ENCODE results near the gene ATP5PO. TPM values are rescaled to one million over a fixed set of nuclear protein-coding genes. Genes with fewer than 3 reads are reported as not detected.

The ATP5PO gene
- polyA plus RNA-seq, 1 donor (not counting 4 experiments of a cell fraction or from before 2014, with no cell fraction given): 359 TPM

GRCh38 chr21:33939226-33939625, 23.6 kb upstream of the ATP5PO start:
- no peak overlapping the region for H3K4me3 ChIP-seq (ENCODE audit: control insufficient read depth in 2 of 3, extremely low read depth in 1 of 3, insufficient read depth in 2 of 3, low read depth in 1 of 3, low read length in 3 of 3)
- no peaks in the 10 kb centered on the region for H3K27me3 ChIP-seq (ENCODE audit: control insufficient read depth, extremely low read depth, insufficient read depth, low read length)
- H3K36me3 ChIP-seq (ENCODE audit: control insufficient read depth in 2 of 2, extremely low read depth in 1 of 2, insufficient read depth in 2 of 2, low read length in 2 of 2): no peaks in the 10 kb centered on the region
- FAIRE-seq (no peak), DNase-seq (ENCODE audit: low read depth, low spot score) (no peak)
- no peak overlapping the region for H3K4me2 ChIP-seq (ENCODE audit: control insufficient read depth, extremely low read depth, insufficient read depth, low read depth, low read length)
- H3K9ac ChIP-seq (ENCODE audit: control insufficient read depth, extremely low read depth, insufficient read depth, low read length): no peak overlapping the region
- no peaks in the 10 kb centered on the region for H4K20me1 ChIP-seq (ENCODE audit: control insufficient read depth, extremely low read depth, insufficient read depth, low read length)
- H3K9me3 ChIP-seq (ENCODE audit: control insufficient read depth, low read depth, low read length): no peaks in the 10 kb centered on the region
- TF ChIP-seq CTCF (optimal IDR thresholded peaks at IDR 0.05 in 1 of 3, IDR thresholded peaks at IDR 0.05 in 1 of 3, conservative IDR thresholded peaks at IDR 0.05 in 1 of 3; ENCODE audit: extremely low read depth in 1 of 3, insufficient read depth in 2 of 3, low read length in 3 of 3) (no peak), EZH2 (IDR thresholded peaks at IDR 0.05; ENCODE audit: low read length) (no peak)
- H3K9me1 ChIP-seq (ENCODE audit: control insufficient read depth, extremely low read depth, insufficient read depth, low read length): no peaks in the 10 kb centered on the region
- no peak overlapping the region for H3K27ac ChIP-seq (ENCODE audit: control insufficient read depth, insufficient read depth, low read length)
- no peaks in the 10 kb centered on the region for H3K79me2 ChIP-seq (ENCODE audit: control insufficient read depth, insufficient read depth, low read length)
- dilution Hi-C loops (cut with MboI; ENCODE audit: extremely low pct_ligation_motif_present, low sequenced_read_pairs): no loop called here
- peaks cover 5% of the 10 kb centered on the region for H3K4me1 ChIP-seq (ENCODE audit: control insufficient read depth, extremely low read depth, insufficient read depth, low read length)
- no peak overlapping the region for H2AFZ ChIP-seq (ENCODE audit: control insufficient read depth, low read length)

GRCh38 chr21:33938381-33938780, 22.8 kb upstream of the ATP5PO start:
- H3K9me1 ChIP-seq (ENCODE audit: control insufficient read depth, extremely low read depth, insufficient read depth, low read length): no peaks in the 10 kb centered on the region
- H3K4me1 ChIP-seq (ENCODE audit: control insufficient read depth, extremely low read depth, insufficient read depth, low read length): peaks cover 3% of the 10 kb centered on the region
- no peak overlapping the region for H3K4me2 ChIP-seq (ENCODE audit: control insufficient read depth, extremely low read depth, insufficient read depth, low read depth, low read length)
- no peaks in the 10 kb centered on the region for H4K20me1 ChIP-seq (ENCODE audit: control insufficient read depth, extremely low read depth, insufficient read depth, low read length)
- H2AFZ ChIP-seq (ENCODE audit: control insufficient read depth, low read length): no peak overlapping the region
- no peaks in the 10 kb centered on the region for H3K27me3 ChIP-seq (ENCODE audit: control insufficient read depth, extremely low read depth, insufficient read depth, low read length)
- H3K9ac ChIP-seq (ENCODE audit: control insufficient read depth, extremely low read depth, insufficient read depth, low read length): no peak overlapping the region
- dilution Hi-C loops (cut with MboI; ENCODE audit: extremely low pct_ligation_motif_present, low sequenced_read_pairs): no loop called here
- DNase-seq (ENCODE audit: low read depth, low spot score): no peak
- TF ChIP-seq EZH2 (IDR thresholded peaks at IDR 0.05; ENCODE audit: low read length) (no peak), CTCF (optimal IDR thresholded peaks at IDR 0.05 in 1 of 3, IDR thresholded peaks at IDR 0.05 in 1 of 3, conservative IDR thresholded peaks at IDR 0.05 in 1 of 3; ENCODE audit: extremely low read depth in 1 of 3, insufficient read depth in 2 of 3, low read length in 3 of 3) (no peak)
- H3K9me3 ChIP-seq (ENCODE audit: control insufficient read depth, low read depth, low read length): no peaks in the 10 kb centered on the region
- no peak overlapping the region for H3K27ac ChIP-seq (ENCODE audit: control insufficient read depth, insufficient read depth, low read length)
- FAIRE-seq: no peak
- H3K36me3 ChIP-seq (ENCODE audit: control insufficient read depth in 2 of 2, extremely low read depth in 1 of 2, insufficient read depth in 2 of 2, low read length in 2 of 2): no peaks in the 10 kb centered on the region
- H3K79me2 ChIP-seq (ENCODE audit: control insufficient read depth, insufficient read depth, low read length): no peaks in the 10 kb centered on the region
- no peak overlapping the region for H3K4me3 ChIP-seq (ENCODE audit: control insufficient read depth in 2 of 3, extremely low read depth in 1 of 3, insufficient read depth in 2 of 3, low read depth in 1 of 3, low read length in 3 of 3)
